ENCODE measurements around the gene MRPL36. TPM values are rescaled to one million over a fixed set of nuclear protein-coding genes. Genes with fewer than 3 reads are reported as not detected.
"Not testable (repeated sequence)": the region's sequence is repeated elsewhere in the genome, so short reads cannot be mapped to it uniquely, and the experiment has no call there.

MRPL36 gene
- total RNA-seq (10 to 100 TPM; 25.1 to 28.5 TPM), polyA plus RNA-seq (10 to 100 TPM; 49.5 to 62.2 TPM)
- long read RNA-seq, donor 1, transcript MRPL36-204 (2 exons, 686 nt) = major isoform, 9 of 15 reads
- long read RNA-seq, donor 1, partial matches to known transcripts = 0 of 15 reads
- long read RNA-seq, donor 1, other reads (novel, unspliced or antisense) = 2 of 15 reads
- long read RNA-seq, donor 2, transcript MRPL36-204 (2 exons, 686 nt) = major isoform, 8 of 11 reads
- long read RNA-seq, donor 2, partial matches to known transcripts = 0 of 11 reads
- long read RNA-seq, donor 2, other reads (novel, unspliced or antisense) = 0 of 11 reads

- intact Hi-C loops (cut with DNase I) = loop anchor here in 1 of 2 donors (10.0 kb wide), 1 partner anchor 455 kb away; the partner anchor contains the start of gene CLPTM1L
Observed at GRCh38 chr5:1799602-1800471, at the start of gene MRPL36. TSS of gene MRPL36 (minus strand) at chr5:1799837. CDS start at chr5:1798935, 902 bp downstream.

GRCh38 chr5:1847611-1848010, 48.0 kb upstream of the MRPL36 start:
- 78 to 83% methylated on average over 9 of the region's 9 CpGs for WGBS, 2 donors
- DNase-seq (no peak), ATAC-seq (ENCODE audit: low FRiP score) (no peak)
- Histone ChIP-seq H3K9me3 (ENCODE audit: control insufficient read depth, low read length) (no peaks in the 10 kb centered on the region), H3K27ac (ENCODE audit: low read depth in 1 of 2, low read length in 2 of 2) (no peak overlapping the region), H3K4me1 (ENCODE audit: control insufficient read depth in 1 of 2, insufficient read depth in 2 of 2, low read length in 2 of 2) (no peaks in the 10 kb centered on the region), H3K36me3 (ENCODE audit: control insufficient read depth in 1 of 2, insufficient read depth in 2 of 2, low read length in 1 of 2) (no peaks in the 10 kb centered on the region), H3K27me3 (ENCODE audit: control insufficient read depth in 1 of 2, insufficient read depth in 2 of 2, low read length in 1 of 2) (no peaks in the 10 kb centered on the region), H3K4me3 (ENCODE audit: low read length in 2 of 2) (no peak overlapping the region)
- intact Hi-C loops (cut with DNase I) = no loop called here

More at GRCh38 chr5:1799602-1800471, at the start of gene MRPL36:
- WGBS, 2 donors = 4 to 6% methylated on average over 54 to 68 of the region's 68 CpGs
- H3K4me3 ChIP-seq (ENCODE audit: low read length in 2 of 2) = peak within 1 kb of the TSS; percentile 64 to 75
- peak within 1 kb of the TSS in 1 of 2 donors; percentile 30 for H3K27ac ChIP-seq (ENCODE audit: low read depth in 1 of 2, low read length in 2 of 2)
- ATAC-seq (ENCODE audit: low FRiP score) (peak; percentile 96), DNase-seq (peak; percentile 95 to 96)
- peaks cover 0 to 5% of the 10 kb centered on the region in 2 donors for H3K36me3 ChIP-seq (ENCODE audit: control insufficient read depth in 1 of 2, insufficient read depth in 2 of 2, low read length in 1 of 2)
- no peaks in the 10 kb centered on the region for H3K9me3 ChIP-seq (ENCODE audit: control insufficient read depth, low read length)
- no peaks in the 10 kb centered on the region for H3K27me3 ChIP-seq (ENCODE audit: control insufficient read depth in 1 of 2, insufficient read depth in 2 of 2, low read length in 1 of 2)
- H3K4me1 ChIP-seq (ENCODE audit: control insufficient read depth in 1 of 2, insufficient read depth in 2 of 2, low read length in 2 of 2) = no peaks in the 10 kb centered on the region

- Histone ChIP-seq H3K27me3 (ENCODE audit: control insufficient read depth in 1 of 2, insufficient read depth in 2 of 2, low read length in 1 of 2) (no peaks in the 10 kb centered on the region), H3K9me3 (ENCODE audit: control insufficient read depth, low read length) (no peaks in the 10 kb centered on the region), H3K4me1 (ENCODE audit: control insufficient read depth in 1 of 2, insufficient read depth in 2 of 2, low read length in 2 of 2) (no peaks in the 10 kb centered on the region), H3K36me3 (ENCODE audit: control insufficient read depth in 1 of 2, insufficient read depth in 2 of 2, low read length in 1 of 2) (no peaks in the 10 kb centered on the region), H3K4me3 (ENCODE audit: low read length in 2 of 2) (no peak overlapping the region), H3K27ac (ENCODE audit: low read depth in 1 of 2, low read length in 2 of 2) (no peak overlapping the region)
- WGBS, 2 donors = 71 to 76% methylated on average over 10 of the region's 10 CpGs
- ATAC-seq (ENCODE audit: low FRiP score) (no peak), DNase-seq (no peak)
- intact Hi-C loops (cut with DNase I) = no loop called here
Observed at GRCh38 chr5:1847056-1847455, 47.4 kb upstream of the MRPL36 start.

GRCh38 chr5:1846583-1846982, 46.9 kb upstream of the MRPL36 start:
- DNase-seq (no peak), ATAC-seq (ENCODE audit: low FRiP score) (no peak)
- intact Hi-C loops (cut with DNase I) = no loop called here
- H3K4me1 ChIP-seq (ENCODE audit: control insufficient read depth in 1 of 2, insufficient read depth in 2 of 2, low read length in 2 of 2) = no peaks in the 10 kb centered on the region
- H3K4me3 ChIP-seq (ENCODE audit: low read length in 2 of 2) = no peak overlapping the region
- no peaks in the 10 kb centered on the region for H3K9me3 ChIP-seq (ENCODE audit: control insufficient read depth, low read length)
- H3K36me3 ChIP-seq (ENCODE audit: control insufficient read depth in 1 of 2, insufficient read depth in 2 of 2, low read length in 1 of 2) = no peaks in the 10 kb centered on the region
- WGBS, 2 donors = 87 to 88% methylated on average over 13 of the region's 13 CpGs
- H3K27ac ChIP-seq (ENCODE audit: low read depth in 1 of 2, low read length in 2 of 2) = no peak overlapping the region
- H3K27me3 ChIP-seq (ENCODE audit: control insufficient read depth in 1 of 2, insufficient read depth in 2 of 2, low read length in 1 of 2) = no peaks in the 10 kb centered on the region

- ATAC-seq (ENCODE audit: low FRiP score) (no peak), DNase-seq (no peak)
- Histone ChIP-seq H3K27ac (ENCODE audit: low read depth in 1 of 2, low read length in 2 of 2) (no peak overlapping the region), H3K9me3 (ENCODE audit: control insufficient read depth, low read length) (no peaks in the 10 kb centered on the region), H3K4me3 (ENCODE audit: low read length in 2 of 2) (no peak overlapping the region), H3K4me1 (ENCODE audit: control insufficient read depth in 1 of 2, insufficient read depth in 2 of 2, low read length in 2 of 2) (no peaks in the 10 kb centered on the region), H3K36me3 (ENCODE audit: control insufficient read depth in 1 of 2, insufficient read depth in 2 of 2, low read length in 1 of 2) (no peaks in the 10 kb centered on the region), H3K27me3 (ENCODE audit: control insufficient read depth in 1 of 2, insufficient read depth in 2 of 2, low read length in 1 of 2) (no peaks in the 10 kb centered on the region)
- WGBS, 2 donors = 88 to 96% methylated on average over 1 of the region's 1 CpG
- intact Hi-C loops (cut with DNase I) = no loop called here
Observed at GRCh38 chr5:1845696-1846095, 46.1 kb upstream of the MRPL36 start.

- no peak overlapping the region for H3K4me3 ChIP-seq (ENCODE audit: low read length in 2 of 2)
- H3K27me3 ChIP-seq (ENCODE audit: control insufficient read depth in 1 of 2, insufficient read depth in 2 of 2, low read length in 1 of 2) = no peaks in the 10 kb centered on the region
- no peaks in the 10 kb centered on the region for H3K4me1 ChIP-seq (ENCODE audit: control insufficient read depth in 1 of 2, insufficient read depth in 2 of 2, low read length in 2 of 2)
- no peaks in the 10 kb centered on the region for H3K36me3 ChIP-seq (ENCODE audit: control insufficient read depth in 1 of 2, insufficient read depth in 2 of 2, low read length in 1 of 2)
- no peak overlapping the region for H3K27ac ChIP-seq (ENCODE audit: low read depth in 1 of 2, low read length in 2 of 2)
- intact Hi-C loops (cut with DNase I) = no loop called here
- no peak for DNase-seq
- no peaks in the 10 kb centered on the region for H3K9me3 ChIP-seq (ENCODE audit: control insufficient read depth, low read length)
- 96 to 99% methylated on average over 5 of the region's 5 CpGs for WGBS, 2 donors
- no peak for ATAC-seq (ENCODE audit: low FRiP score)
Observed at GRCh38 chr5:1844708-1845436, 45.2 kb upstream of the MRPL36 start.

GRCh38 chr5:1843761-1844160, 44.1 kb upstream of the MRPL36 start:
- H3K27me3 ChIP-seq (ENCODE audit: control insufficient read depth in 1 of 2, insufficient read depth in 2 of 2, low read length in 1 of 2); H3K4me3 ChIP-seq (ENCODE audit: low read length in 2 of 2); DNase-seq; H3K4me1 ChIP-seq (ENCODE audit: control insufficient read depth in 1 of 2, insufficient read depth in 2 of 2, low read length in 2 of 2); H3K9me3 ChIP-seq (ENCODE audit: control insufficient read depth, low read length); ATAC-seq (ENCODE audit: low FRiP score); H3K27ac ChIP-seq (ENCODE audit: low read depth in 1 of 2, low read length in 2 of 2); intact Hi-C loops (cut with DNase I); H3K36me3 ChIP-seq (ENCODE audit: control insufficient read depth in 1 of 2, insufficient read depth in 2 of 2, low read length in 1 of 2): not testable (repeated sequence)
- 76 to 81% methylated on average over 10 of the region's 10 CpGs for WGBS, 2 donors

- Histone ChIP-seq H3K9me3 (ENCODE audit: control insufficient read depth, low read length) (no peaks in the 10 kb centered on the region), H3K27ac (ENCODE audit: low read depth in 1 of 2, low read length in 2 of 2) (no peak overlapping the region)
- intact Hi-C loops (cut with DNase I) = no loop called here
Observed at GRCh38 chr5:1842004-1842819, 42.6 kb upstream of the MRPL36 start.

More at GRCh38 chr5:1842004-1842819, 42.6 kb upstream of the MRPL36 start:
- no peaks in the 10 kb centered on the region for H3K27me3 ChIP-seq (ENCODE audit: control insufficient read depth in 1 of 2, insufficient read depth in 2 of 2, low read length in 1 of 2)
- no peak overlapping the region for H3K4me3 ChIP-seq (ENCODE audit: low read length in 2 of 2)
- WGBS, 2 donors = 59 to 61% methylated on average over 17 of the region's 17 CpGs
- no peaks in the 10 kb centered on the region for H3K36me3 ChIP-seq (ENCODE audit: control insufficient read depth in 1 of 2, insufficient read depth in 2 of 2, low read length in 1 of 2)
- ATAC-seq (ENCODE audit: low FRiP score) (no peak), DNase-seq (peak in 1 of 2 donors; percentile 54)
- no peaks in the 10 kb centered on the region for H3K4me1 ChIP-seq (ENCODE audit: control insufficient read depth in 1 of 2, insufficient read depth in 2 of 2, low read length in 2 of 2)

All from aorta (tissue), 5 donors.